ENCODE measurements around the gene BCAS3.

- TF ChIP-seq CTCF (IDR thresholded peaks at IDR 0.05): no peak
- TF ChIP-seq POLR2A (IDR thresholded peaks at IDR 0.05): no peak
- TF ChIP-seq EP300 (IDR thresholded peaks at IDR 0.05): no peak
These were observed 180.0 kb downstream of the BCAS3 start for GRCh38 chr17:60857556-60858080.

All from ovary (tissue), 3 donors.